ENCODE results near the gene ORMDL3. TPM values are rescaled to one million over a fixed set of nuclear protein-coding genes. Genes with fewer than 3 reads are reported as not detected.

Gene ORMDL3
- total and polyA plus RNA-seq, 10 of the 15 experiments (the other 5 are each of a cell fraction or from before 2014, with no cell fraction given), result 8.8 to 98.1 (median 49.9) TPM

DNA sequence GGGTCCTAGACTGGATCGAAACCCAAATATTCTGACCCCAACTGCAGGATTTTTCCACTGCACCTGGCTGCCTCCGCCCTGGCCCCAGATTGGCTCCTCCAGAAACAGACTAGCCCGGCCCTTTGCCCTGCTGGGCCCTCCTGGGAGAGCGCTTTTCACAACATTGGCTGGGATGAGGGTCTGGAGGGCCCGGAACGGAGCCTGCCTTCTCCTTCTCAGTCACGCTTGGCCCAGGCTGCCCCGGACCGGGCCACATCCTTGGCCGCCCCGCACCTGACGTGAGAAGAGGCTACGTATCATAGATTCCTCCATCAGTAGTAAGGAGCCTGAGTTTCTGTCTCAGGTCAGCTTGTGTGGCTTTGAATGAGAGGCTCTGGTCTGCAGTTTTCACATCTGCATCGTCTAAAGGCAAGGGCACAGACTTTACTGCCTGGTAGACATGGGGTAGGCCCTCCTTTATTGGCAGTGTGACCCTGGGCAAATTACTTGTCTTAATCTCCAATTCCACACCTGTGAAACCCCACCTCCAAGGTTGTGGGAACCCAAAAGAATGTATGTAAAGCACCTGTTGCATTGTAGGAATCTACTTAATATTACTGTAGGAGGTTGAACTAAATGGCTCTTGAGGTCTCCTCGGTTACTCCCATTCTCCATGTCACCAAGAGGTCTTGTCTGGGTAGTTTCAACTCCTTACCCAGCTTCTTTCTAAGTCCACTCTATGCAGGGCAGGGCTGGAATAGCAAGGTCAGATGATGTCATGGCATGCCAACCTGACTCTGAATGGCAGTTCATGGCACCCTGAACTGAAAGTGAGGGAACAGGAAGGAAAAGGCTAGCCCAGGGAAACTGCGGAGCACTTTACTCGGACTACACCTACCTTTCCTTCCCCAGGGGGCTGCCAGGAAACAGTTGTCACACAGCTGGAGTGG, 792 bp upstream of the ORMDL3 start:
- ChIA-PET SMC1A (ENCODE audit: uncharacterized antibody, unreplicated experiment) (interaction anchor here (1.4 to 5.7 kb wide), 3 partner anchors 8 to 55 kb away, joined by 3 to 46 read pairs (median 8); no protein-coding TSS in a partner anchor), RAD21 (ENCODE audit: unreplicated experiment) (interaction anchor here (0.6 to 4.2 kb wide), 7 partner anchors 11 to 186 kb away, joined by 3 to 35 read pairs (median 3); partner anchors contain the start of gene PSMD3), CTCF (interaction anchor here (0.6 to 2.9 kb wide), 2 partner anchors 11 to 412 kb away, joined by 3 to 33 read pairs; no protein-coding TSS in a partner anchor), POLR2A (interaction anchor here (0.6 to 6.4 kb wide), 6 partner anchors 11 to 216 kb away, joined by 3 to 64 read pairs (median 8); no protein-coding TSS in a partner anchor)
- Histone ChIP-seq H2AFZ (ENCODE audit: control insufficient read depth, low read depth, low read length) (peak overlapping the region; percentile 91), H3K9me3 (replicated peaks; ENCODE audit: control insufficient read depth, insufficient read depth, low read length) (no peaks in the 10 kb centered on the region), H3K9ac (ENCODE audit: control insufficient read depth, insufficient read depth, low read length) (peak overlapping the region; percentile 83), H3K27ac (ENCODE audit: control insufficient read depth, insufficient read depth) (peak overlapping the region; percentile 82), H3K4me2 (ENCODE audit: control insufficient read depth, insufficient read depth) (peak overlapping the region; percentile 84), H3K4me3 (peak overlapping the region; percentile 87), H3K36me3 (ENCODE audit: control insufficient read depth in 2 of 2, insufficient read depth in 2 of 2, low read length in 1 of 2) (peaks cover 2 to 5% of the 10 kb centered on the region in 2 experiments; a peak in 2 of 4 replicates), H4K20me1 (ENCODE audit: control insufficient read depth, insufficient read depth) (no peaks in the 10 kb centered on the region), H3K27me3 (replicated peaks in 1 of 2; ENCODE audit: control insufficient read depth in 2 of 2, insufficient read depth in 2 of 2, low read length in 1 of 2) (no peaks in the 10 kb centered on the region), H3K79me2 (ENCODE audit: control insufficient read depth, insufficient read depth, low read length) (peaks cover 51% of the 10 kb centered on the region), H3K4me1 (ENCODE audit: control insufficient read depth, insufficient read depth, low read length) (peaks cover 17% of the 10 kb centered on the region)
- intact Hi-C loops (cut with micrococcal nuclease; ENCODE audit: unreplicated experiment) (loop anchor here (2.0 to 5.0 kb wide), 3 partner anchors 31 to 171 kb away; partner anchors contain the start of gene PSMD3), in situ Hi-C loops (cut with MboI) (no loop called here)
- TSS peak; percentile 92 for BruUV-seq (replicated peaks)
- TF ChIP-seq ZNF384 (IDR thresholded peaks at IDR 0.05; ENCODE audit: borderline replicate concordance, low read depth, low read length) (no peak), LARP7 (IDR thresholded peaks at IDR 0.05) (no peak), IKZF2 (IDR thresholded peaks at IDR 0.05) (0 out of 4 replicates have a peak, but pooled peaks of 1 of the 2 experiments have one; percentile 16), NR2C1 (IDR thresholded peaks at IDR 0.05) (no peak)
- TF ChIP-seq, protein P1, sequence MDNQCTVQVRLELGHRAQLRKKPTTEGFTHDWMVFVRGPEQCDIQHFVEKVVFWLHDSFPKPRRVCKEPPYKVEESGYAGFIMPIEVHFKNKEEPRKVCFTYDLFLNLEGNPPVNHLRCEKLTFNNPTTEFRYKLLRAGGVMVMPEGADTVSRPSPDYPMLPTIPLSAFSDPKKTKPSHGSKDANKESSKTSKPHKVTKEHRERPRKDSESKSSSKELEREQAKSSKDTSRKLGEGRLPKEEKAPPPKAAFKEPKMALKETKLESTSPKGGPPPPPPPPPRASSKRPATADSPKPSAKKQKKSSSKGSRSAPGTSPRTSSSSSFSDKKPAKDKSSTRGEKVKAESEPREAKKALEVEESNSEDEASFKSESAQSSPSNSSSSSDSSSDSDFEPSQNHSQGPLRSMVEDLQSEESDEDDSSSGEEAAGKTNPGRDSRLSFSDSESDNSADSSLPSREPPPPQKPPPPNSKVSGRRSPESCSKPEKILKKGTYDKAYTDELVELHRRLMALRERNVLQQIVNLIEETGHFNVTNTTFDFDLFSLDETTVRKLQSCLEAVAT (IDR thresholded peaks at IDR 0.05), result 0 out of 2 replicates have a peak, but pooled peaks have one; percentile 32
- ATAC-seq (peak; percentile 6), DNase-seq (ENCODE audit: low read depth, low spot score) (no peak), FAIRE-seq (no peak)
- WGBS (ENCODE audit: insufficient coverage, insufficient replicate concordance, low lambda C conversion rate, missing lambda C conversion rate), result 27% methylated on average over 17 of the region's 17 CpGs

All from GM12878 (cell line).